GM21529 (cell line): ENCODE measurements around the gene R3HDM2.
"Not testable (repeated sequence)": the region's sequence is repeated elsewhere in the genome, so short reads cannot be mapped to it uniquely, and the experiment has no call there.

ENCODE experiments used
- ATAC-seq: cut with Tn5 transposase; IDR thresholded peaks from one replicate; pipeline ENCODE4 v1.9.1; 2021; ENCODE audit not compliant: unreplicated experiment

Gene R3HDM2

DNA sequence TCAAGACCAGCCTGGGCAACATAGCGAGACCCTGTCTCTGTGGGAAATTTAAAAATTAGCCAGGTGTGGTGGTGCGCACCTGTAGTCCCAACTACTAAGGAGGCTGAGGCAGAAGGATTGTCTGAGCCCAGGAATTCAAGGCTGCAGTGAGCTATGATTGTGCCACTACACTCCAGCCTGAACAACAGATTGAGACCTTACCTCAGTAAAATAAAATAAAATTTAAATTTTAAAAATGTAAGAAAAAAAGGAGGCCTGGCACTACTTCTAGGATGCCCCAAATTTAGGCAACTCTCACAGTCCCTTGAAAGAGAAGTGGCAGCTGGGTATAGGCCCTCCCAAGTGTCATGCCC is 23.3 kb upstream of the R3HDM2 start:
- ATAC-seq, result no peak

DNA sequence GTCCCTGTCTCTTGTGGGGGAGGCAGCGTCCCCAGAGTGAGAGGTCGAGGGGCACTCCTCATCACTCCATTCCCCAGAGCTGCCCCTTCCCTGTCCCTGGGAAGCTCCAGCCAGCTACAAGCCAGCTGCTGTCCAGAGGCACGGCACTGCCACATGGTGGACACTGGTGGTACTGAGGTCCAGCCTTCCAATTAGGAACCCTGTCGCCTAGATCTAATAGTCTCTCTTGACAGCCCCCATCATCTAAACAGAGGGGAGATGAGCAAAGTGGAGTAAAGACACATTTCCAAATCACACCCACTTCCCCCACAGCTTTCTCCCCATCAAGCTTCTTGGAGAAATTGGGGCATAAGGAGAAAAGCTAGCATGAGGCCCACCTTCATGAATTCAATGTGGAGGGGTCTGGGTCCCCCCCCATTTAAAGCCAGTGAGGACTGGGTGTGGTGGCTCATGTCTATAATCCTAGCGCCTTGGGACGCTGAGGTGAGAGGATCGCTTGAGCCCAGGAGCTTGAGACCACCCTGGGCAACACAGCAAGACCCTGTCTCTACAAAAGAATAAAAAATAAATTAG is 22.2 kb upstream of the R3HDM2 start:
- ATAC-seq, result peak; percentile 57

DNA sequence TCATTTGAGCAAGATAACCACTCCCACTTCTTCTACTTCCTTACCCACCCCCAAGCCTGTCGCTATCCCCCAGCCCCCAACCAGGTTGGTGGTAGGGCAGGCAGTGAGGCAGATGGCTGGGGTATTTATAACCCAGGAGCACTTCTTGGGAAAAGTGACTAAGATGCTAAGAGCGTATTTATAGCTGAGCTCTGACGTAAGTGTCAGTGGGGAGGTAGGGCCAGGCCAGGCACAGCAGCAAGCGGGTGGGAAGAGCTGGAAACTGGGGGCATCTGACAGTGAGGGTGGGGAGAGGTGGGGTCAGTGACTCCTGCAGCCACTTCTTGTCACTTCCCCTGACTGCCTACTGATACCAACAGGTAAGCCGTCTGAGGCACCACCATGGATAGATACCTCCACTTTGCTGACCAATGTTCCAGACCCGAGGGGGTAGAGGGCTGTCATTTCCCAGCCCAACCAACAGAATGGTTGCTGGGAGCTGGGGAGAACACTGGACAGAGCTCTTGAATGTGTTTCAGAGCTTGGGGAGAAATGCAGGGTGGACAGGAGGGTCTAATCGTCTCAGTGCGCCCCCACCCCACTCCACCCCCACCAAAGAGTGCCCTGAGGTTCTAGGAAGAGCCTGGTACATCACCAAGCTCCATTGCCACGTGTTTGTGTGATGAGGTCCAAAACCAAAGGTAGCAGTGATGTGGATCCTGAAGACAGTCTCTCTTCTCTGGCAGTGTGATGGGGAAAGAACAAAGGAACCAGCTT is 21.5 kb upstream of the R3HDM2 start:
- ATAC-seq, result peak; percentile 7

DNA sequence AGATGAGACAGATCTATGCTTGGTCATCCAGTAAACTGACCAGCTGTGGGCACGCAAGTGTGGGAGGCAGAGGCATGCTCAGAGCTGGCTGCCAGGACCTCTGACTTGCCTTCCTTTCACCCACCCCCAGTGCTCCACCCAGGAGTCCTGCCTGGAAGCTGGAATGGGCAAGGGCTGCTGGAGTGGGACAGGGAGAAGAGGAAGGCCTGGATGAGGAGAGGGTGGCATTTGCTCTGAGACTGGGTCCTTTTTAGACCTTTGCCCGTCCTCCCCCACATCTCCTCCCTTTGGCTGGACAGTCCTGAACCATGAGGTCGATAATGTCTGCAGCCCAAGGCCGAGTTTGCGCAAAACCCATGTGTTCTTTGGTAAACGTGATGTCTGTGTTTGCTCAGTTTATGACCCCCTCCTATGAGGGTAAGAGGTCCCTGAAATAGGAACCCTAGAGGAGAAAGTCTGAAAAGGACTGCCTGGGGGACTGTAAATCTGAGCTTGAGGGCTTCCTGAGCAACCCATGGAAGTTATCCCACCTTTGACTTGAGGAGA is 20.5 kb upstream of the R3HDM2 start:
- no peak for ATAC-seq

DNA sequence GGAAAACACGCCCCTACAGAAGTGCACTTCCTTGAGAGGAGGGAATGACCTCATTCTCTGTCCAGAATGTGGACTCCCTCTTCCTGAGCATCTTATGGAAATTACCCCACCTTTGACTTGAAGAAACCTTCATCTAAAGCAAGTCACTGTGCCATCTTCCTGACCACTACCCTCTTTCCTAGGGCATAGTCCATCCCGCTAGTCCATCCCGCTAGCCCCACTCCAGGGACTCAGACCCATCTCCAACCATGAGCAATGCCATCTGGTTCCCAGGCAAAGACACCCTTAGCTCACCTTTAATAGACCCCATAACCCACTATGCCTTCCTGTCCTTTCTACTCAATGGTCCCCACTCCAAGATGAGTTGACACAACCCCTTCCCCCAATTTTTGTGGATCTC is 19.2 kb upstream of the R3HDM2 start:
- no peak for ATAC-seq

DNA sequence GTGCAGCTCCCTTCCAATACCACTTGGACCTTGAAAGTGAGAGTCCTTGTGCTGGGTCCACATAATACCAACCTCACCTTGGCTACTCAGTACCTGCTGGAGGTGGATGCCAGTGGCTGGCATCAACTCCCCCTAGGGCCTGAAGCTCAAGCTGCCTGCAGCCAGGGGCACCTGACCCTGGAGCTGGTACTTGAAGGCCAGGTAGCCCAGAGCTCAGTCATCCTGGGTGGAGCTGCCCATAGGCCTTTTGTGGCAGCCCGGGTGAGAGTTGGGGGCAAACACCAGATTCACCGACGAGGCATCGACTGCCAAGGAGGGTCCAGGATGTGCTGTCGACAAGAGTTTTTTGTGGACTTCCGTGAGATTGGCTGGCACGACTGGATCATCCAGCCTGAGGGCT is 18.5 kb upstream of the R3HDM2 start:
- no peak for ATAC-seq

DNA sequence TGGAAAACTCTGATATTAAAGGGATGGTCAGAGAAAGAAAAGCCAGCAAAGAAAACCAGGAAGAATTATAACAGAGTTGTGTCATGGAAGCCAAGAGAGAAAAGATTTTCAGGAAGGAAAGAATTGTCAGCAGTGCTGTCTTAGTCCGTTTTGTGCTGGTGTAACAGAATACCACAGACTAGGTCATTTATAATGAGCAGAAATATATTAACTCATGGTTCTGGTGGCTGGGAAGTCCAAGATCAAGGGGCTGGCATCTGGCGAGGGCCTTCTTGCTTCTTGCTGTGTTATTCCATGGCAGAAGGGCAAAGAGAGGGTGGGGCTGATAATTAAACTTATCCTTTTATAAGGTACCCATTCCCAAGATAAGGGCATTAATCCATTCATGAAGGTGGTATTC is 17.8 kb upstream of the R3HDM2 start:
- no peak for ATAC-seq

DNA sequence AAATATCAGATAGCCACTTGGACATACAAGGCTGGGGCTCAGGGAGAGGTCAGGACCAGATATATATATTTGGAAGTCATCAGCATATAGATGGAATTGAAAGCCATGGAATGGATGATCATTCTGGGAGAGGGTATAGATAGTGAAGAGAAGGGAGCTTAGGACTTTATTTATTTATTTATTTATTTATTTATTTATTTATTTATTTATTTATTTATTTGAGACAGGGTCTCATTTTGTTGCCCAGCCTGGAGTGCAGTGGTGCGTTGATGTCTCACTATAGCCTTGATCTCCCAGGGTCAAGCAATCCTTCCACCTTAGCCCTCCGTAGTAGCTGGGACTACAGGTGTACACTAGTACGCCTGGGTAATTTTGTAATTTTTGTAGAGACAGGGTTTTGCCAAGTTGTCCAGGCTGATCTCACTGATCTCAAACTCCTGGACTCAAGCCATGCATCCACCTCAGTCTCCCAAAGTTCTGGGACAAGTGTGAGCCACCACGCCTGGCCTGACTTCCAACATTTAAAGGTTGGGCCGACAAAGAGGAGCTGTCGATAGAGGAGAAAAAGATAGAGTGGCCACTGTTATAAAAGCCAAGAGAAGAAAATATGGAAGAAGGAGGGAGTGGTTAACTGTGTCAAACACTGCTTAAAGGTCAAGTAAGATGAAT is 15.6 kb upstream of the R3HDM2 start:
- no peak for ATAC-seq

DNA sequence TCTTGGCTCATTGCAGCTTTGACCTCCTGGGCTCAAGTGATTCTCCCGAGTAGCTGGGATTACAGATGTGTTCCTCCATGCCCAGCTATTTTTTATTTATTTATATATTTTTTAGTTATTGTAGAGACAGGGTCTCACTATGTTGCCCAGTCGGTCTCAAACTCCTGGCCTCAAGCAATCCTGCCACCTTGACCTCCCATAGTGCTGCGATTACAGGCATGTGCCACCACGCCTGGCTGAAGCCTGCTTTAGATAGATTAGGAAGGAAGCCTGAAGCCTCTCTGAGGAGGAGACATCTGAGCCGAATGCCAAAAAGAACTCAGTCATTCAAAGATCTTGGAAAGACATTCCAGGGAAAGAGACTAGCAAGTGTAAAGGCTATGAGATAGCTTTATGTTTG is 13.9 kb upstream of the R3HDM2 start:
- ATAC-seq, result no peak

DNA sequence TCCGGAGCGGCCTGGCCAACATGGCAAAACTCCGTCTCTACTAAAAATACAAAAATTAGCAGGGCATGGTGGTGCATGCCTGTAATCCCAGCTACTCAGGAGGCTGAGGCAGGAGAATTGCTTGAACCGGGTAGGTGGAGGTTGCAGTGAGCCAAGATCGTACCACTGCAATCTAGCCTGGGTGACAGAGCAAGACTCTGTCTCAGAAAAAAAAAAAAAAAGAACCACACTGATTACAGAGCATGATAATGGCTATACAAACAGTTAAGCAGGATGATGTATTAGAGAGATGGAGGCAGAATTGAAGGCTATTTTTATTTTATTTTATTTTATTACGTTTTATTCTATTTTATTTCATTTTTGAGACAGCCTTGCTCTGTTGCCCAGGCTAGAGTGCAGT is 13.5 kb upstream of the R3HDM2 start:
- ATAC-seq, result not testable (repeated sequence)

DNA sequence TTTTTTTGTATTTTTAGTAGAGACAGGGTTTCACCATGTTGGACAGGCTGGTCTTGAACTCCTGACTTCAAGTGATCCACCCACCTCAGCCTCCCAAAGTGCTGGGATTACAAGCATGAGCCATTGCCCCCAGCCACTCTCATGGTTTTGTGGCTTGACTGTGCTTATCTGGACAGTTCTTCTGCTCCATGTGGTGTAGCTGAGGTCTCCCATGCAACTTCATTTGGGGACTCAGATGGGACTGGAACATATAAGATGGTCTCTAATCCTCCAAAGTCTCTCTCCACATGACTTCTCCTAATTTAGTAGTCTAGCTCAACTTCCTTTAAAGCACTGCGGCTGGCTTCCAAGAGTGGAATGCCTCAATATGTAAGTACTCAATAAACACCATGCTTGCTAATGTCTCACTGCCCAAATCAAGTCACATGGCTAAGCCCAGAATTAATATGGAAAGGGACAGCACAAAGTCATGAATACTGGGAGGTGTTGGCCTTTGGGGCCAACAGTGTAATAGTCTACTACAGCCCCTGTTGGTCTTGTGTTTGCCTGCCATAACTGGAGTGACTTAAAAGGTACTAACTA is 11.1 kb upstream of the R3HDM2 start:
- no peak for ATAC-seq

DNA sequence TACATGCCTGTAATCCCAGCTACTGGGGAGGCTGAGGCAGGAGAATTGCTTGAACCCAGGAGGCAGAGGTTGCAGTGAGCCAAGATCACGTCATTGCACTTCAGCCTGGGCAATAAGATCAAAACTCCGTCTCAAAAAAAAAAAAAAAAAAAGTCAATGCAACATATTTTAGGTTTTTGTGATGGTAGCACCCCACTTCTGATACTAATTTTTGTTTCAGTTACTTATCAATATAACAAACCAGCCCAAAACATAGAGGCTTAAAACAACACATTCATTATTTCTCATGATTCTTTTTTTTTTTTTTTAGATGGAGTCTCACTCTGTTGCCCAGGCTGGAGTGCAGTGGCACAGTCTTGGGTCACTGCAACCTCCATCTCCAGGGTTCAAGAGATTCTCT is 10.6 kb upstream of the R3HDM2 start:
- not testable (repeated sequence) for ATAC-seq

DNA sequence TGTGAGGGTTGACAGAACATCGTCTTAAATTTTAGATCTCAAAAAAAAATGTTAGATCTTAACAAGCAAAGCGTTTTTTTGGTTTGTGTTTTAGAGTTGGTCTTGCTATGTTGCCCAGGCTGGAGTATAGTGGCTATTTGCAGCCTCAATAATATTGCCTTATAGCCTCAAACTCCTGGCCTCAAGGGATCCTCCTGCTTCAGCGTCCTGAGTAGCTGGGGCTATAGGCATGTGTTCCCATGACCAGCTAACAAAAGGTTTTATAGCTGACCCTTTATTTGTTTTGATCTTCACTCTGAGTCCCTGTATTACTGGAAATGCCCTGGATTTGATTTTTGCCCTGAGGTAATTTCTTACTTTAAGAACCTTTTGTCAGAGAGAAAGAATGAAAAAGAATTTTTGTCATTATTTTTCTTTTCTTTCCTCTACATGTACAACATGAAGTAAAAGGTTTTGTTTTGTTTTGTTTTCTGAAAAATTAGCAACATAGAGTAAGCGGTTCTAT is 9.0 kb upstream of the R3HDM2 start:
- ATAC-seq, result no peak

DNA sequence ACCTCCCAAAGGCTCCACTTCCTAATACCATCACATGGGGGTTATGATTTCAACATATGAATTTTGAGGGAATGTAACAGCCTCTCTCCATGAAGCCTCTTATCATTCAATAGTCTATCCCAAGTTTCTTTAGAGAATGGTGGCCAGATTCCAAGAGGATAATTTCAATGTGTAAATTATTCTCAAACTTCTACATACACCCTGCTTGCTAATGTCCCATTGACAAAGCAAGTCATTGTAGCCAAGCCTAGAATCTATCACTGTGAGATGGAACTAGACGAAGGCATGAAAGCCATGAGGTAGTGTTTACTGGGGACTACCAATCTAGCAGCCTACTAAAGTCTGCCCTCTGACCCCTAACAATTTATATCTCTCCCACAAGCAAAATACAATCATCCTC is 7.6 kb upstream of the R3HDM2 start:
- no peak for ATAC-seq

DNA sequence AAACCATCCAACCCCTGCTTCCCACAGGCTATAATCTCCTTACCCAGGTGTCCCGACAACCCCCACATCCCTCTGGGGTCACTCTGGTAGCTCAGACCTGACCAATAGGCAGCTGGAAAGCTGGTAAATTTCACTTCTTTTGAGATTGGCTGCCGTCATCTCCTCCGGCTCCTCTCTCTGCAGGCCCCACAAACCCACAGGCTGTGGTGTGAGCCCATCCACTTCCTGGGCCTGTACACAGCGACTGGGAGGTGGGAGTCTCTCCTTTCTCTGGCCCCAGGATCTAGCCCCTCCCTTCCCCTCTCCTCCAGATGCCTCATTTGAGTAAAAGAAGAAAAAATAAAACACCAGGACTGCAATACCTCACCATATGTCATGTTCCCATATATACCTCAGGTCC is 4.5 kb upstream of the R3HDM2 start:
- ATAC-seq, result no peak

DNA sequence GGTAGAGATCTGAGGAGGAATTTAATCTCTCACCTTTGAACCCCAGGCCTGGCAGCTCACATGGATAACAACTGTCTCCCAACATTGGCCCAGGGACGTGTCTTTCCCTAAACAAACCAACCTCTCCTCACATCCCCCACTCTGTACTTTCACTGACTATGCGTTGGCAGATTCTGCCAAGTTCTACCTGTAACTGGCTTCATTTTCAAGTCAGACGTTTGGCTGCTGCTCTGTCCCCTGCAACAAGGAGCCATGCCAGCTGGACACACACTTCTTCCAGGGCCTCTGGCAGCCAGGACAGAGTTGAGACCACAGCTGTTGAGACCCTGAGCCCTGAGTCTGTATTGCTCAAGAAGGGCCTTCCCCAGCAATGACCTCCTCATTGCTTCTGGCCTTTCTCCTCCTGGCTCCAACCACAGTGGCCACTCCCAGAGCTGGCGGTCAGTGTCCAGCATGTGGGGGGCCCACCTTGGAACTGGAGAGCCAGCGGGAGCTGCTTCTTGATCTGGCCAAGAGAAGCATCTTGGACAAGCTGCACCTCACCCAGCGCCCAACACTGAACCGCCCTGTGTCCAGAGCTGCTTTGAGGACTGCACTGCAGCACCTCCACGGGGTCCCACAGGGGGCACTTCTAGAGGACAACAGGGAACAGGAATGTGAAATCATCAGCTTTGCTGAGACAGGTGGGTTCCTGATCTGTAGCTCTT is 3.8 kb upstream of the R3HDM2 start, which contains the start of gene INHBC:
INHBC (plus strand) TSS at position 268 of the 707 bp plus-strand sequence; CDS start at position 371, 103 bp downstream.
- no peak for ATAC-seq

DNA sequence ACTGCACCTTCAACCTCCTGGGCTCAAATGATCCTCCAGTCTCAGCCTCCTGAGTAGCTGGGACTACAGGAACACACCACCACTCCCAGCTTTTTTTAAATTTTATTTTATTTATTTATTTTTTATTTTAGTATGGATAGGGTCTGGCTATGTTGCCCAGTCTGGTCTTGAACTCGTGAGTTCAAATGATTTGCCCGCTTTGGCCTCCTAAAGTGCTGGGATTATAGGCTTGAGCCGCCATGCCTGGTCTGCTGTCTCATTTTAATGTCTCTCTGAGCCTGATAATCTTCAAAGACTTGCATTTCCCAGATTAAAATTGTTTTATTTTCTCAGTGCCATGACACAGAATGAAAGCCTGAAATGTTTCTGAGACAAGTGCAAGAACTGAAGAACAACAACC is 2.5 kb upstream of the R3HDM2 start:
- no peak for ATAC-seq

DNA sequence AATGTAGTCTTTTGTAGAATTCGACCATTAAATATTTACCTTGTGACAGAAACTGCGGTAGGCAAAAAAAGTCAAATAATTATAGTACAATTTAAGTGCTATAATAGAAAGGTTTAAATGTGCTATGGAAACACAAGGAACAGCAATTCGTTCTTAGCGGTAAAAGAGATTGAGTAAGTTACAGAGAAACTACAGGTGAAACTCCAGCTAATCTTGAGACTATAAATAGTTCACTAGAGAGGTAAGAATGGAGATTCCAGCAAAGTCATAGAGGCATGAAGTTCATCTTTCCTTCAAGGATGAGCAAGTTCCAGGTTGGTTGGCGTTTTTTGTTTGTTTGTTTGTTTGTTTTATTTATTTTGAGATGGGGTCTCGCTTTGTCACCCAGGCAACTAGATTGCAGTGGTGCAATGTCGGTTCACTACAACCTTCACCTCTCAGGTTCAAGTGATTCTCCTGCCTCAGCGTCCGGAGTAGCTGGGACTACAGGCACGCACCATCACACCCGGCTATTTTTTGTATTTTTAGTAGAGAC is 878 bp upstream of the R3HDM2 start:
- ATAC-seq, result no peak

DNA sequence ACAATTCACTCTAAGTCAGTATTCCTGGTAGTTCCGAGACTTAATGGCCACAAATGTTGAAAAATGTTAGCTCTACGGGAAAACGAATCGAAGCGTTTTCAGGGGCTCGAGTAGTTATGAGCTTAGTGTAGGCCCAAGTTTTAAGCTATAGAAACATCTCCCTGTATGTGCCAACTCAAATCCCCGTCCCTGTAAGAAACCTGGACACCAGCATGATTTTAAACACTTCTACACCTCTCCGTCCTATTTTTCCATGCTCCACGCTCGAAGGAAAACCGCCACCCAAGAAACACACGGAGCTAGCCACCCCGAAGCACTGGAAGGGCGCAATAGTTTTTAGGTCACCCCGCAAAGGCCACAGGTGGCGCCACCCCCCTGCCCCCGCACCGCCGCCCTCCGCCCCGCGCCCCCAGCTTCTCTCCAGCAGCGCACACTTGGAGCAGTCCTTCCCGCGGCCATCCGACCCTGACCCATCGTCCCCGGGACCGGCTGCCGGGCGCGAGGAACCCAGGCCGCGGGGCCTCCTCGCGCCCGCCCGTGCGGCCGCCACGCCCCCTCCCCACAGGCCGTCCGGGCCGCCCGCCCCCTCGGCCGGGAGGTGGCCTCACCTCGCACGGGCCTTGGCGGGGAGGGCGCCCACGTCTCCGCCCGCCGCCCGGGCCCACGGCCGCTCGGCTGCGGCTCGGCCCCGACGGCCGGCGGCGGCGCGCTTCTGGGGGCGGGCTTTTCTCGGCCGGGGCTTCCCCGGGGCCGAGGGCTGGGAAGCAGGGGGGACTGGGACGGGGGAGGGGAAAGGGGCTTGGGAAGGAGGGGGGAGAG is 522 bp downstream of the R3HDM2 start:
- peak; percentile 43 for ATAC-seq
